ENCODE measurements around the gene PLPP3. TPM values are rescaled to one million over a fixed set of nuclear protein-coding genes. Genes with fewer than 3 reads are reported as not detected.
A peak's percentile ranks its signal among the peaks of the same experiment; 100 is the strongest.

Gene PLPP3
- total RNA-seq, 1 donor from 2014 or later: 33.5 TPM

DNA sequence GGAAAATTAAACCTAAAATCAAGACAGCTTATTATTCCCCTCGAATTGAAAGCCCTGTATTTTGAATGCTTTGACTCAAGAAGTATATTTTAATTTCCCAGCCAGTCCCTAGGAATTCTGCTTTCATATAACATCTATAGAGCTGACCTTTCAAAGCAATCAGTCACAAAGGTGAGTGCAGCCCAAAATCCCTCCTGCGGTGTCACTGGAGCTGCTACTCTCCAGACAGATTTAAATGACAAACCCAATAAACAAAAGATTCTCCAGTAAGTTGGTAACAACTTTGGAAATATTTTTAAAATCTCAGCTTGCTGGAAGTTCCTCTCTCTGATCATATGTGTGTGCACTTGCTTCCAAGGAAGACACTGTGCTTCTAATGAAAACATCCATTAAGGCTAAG lies 14.7 kb downstream of the PLPP3 start:
- DNase-seq (ENCODE audit: low spot score): no peak
- Mint-ChIP-seq H3K36me3 (ENCODE audit: low read depth, unreplicated experiment) (peaks cover 3% of the 10 kb centered on the region), H3K9me3 (ENCODE audit: unreplicated experiment) (no peaks in the 10 kb centered on the region), H3K4me1 (ENCODE audit: unreplicated experiment) (peaks cover 35% of the 10 kb centered on the region), H3K4me3 (ENCODE audit: unreplicated experiment) (no peak overlapping the region), H3K27me3 (ENCODE audit: unreplicated experiment) (peaks cover 4% of the 10 kb centered on the region), H3K27ac (ENCODE audit: unreplicated experiment) (peak overlapping the region; percentile 40)
- no peak for TF ChIP-seq CTCF (IDR thresholded peaks at IDR 0.05; ENCODE audit: unreplicated experiment)

DNA sequence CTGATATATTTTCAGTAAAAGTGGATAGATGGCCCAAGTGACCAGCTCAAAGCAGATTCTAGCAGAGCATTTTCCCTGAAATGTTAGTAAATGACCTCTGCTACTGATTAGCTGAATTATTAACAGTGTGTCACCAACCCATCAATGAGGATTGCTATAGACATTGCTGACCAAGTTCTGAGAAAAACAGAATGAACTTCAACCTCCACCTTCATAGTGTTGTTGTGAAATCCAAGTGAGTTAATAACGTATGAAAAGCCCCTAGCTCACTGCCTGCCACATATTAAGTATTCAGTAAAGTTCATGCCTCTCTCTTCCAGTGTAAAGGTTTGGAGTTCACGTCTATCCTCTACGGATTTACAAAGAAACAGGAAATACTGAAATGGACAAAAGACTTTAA lies 15.8 kb downstream of the PLPP3 start:
- Mint-ChIP-seq H3K27me3 (ENCODE audit: unreplicated experiment) (no peaks in the 10 kb centered on the region), H3K9me3 (ENCODE audit: unreplicated experiment) (no peaks in the 10 kb centered on the region), H3K4me1 (ENCODE audit: unreplicated experiment) (peaks cover 35% of the 10 kb centered on the region), H3K4me3 (ENCODE audit: unreplicated experiment) (no peak overlapping the region), H3K27ac (ENCODE audit: unreplicated experiment) (no peak overlapping the region), H3K36me3 (ENCODE audit: low read depth, unreplicated experiment) (no peaks in the 10 kb centered on the region)
- no peak for TF ChIP-seq CTCF (IDR thresholded peaks at IDR 0.05; ENCODE audit: unreplicated experiment)
- DNase-seq (ENCODE audit: low spot score): no peak

GRCh38 chr1:56562891-56563452 lies 16.4 kb downstream of the PLPP3 start:
- no peak overlapping the region for H3K27ac Mint-ChIP-seq (ENCODE audit: unreplicated experiment)

DNA sequence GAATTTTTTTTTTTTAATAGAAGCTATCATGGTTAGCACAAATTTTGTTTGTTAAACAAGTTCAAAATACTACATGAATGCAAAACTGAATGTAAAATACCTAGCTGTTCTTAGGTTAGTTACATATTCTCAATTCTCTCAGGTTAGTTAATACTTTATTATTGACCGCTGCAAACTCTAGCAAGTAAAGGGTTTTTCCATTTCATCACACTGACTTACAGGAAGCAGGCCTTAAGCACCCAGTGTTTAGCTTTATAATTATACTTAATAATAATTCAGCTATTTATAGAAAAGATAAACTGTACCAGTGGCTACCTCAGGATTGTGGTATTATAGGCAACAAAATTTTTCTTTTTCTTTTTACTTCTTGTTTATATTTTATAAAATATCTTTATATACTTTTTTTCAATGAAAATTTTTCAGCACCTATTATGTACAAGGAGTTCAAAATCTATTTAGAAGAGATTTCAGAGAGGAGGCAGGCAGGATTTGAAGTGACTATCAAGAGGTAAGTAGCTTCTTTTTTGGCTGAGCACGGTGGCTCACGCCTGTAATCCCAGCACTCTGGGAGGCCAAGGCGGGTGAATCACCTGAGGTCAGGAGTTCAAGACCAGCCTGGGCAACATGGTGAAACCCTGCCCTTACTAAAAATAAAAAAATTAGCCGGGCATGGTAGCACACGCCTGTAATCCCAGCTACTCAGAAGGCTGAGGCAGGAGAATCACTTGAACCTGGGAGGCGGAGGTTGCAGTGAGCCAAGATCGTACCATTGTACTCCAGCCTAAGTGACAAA lies 17.9 kb downstream of the PLPP3 start:
- DNase-seq (ENCODE audit: low spot score): no peak
- no peaks in the 10 kb centered on the region for H3K27me3 Mint-ChIP-seq (ENCODE audit: unreplicated experiment)
- peaks cover 35% of the 10 kb centered on the region for H3K4me1 Mint-ChIP-seq (ENCODE audit: unreplicated experiment)
- H3K4me3 Mint-ChIP-seq (ENCODE audit: unreplicated experiment): no peak overlapping the region
- H3K27ac Mint-ChIP-seq (ENCODE audit: unreplicated experiment): no peak overlapping the region
- no peaks in the 10 kb centered on the region for H3K36me3 Mint-ChIP-seq (ENCODE audit: low read depth, unreplicated experiment)
- H3K9me3 Mint-ChIP-seq (ENCODE audit: unreplicated experiment): no peaks in the 10 kb centered on the region
- TF ChIP-seq CTCF (IDR thresholded peaks at IDR 0.05; ENCODE audit: unreplicated experiment): no peak

More at GRCh38 chr1:56562891-56563452, 16.4 kb downstream of the PLPP3 start:
- TF ChIP-seq CTCF (IDR thresholded peaks at IDR 0.05; ENCODE audit: unreplicated experiment): no peak
- Mint-ChIP-seq H3K4me3 (ENCODE audit: unreplicated experiment) (no peak overlapping the region), H3K4me1 (ENCODE audit: unreplicated experiment) (peaks cover 35% of the 10 kb centered on the region), H3K36me3 (ENCODE audit: low read depth, unreplicated experiment) (no peaks in the 10 kb centered on the region), H3K9me3 (ENCODE audit: unreplicated experiment) (no peaks in the 10 kb centered on the region), H3K27me3 (ENCODE audit: unreplicated experiment) (no peaks in the 10 kb centered on the region)
- DNase-seq (ENCODE audit: low spot score): no peak

DNA sequence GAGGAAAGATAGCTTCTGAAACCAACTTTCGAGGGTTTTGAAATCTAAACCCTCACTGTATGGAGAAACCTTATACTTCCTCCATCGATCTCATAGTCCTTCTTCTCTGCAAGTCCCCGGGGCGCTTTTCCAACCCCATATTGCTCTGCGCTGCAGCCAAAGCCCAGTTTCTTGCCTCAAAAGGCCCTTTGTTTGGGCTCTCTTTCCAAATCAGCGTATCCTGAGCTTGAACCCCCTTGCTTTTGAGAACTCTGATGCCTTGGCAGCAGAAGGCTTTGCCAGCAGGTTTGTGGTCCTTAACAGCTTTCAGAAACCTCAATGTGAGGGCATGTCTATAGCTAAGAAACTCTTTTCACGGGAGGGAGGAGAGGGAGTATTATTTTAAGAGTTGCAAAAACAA lies 21.6 kb downstream of the PLPP3 start:
- H3K27me3 Mint-ChIP-seq (ENCODE audit: unreplicated experiment): no peaks in the 10 kb centered on the region
- peaks cover 10% of the 10 kb centered on the region for H3K4me1 Mint-ChIP-seq (ENCODE audit: unreplicated experiment)
- H3K9me3 Mint-ChIP-seq (ENCODE audit: unreplicated experiment): no peaks in the 10 kb centered on the region
- no peak for TF ChIP-seq CTCF (IDR thresholded peaks at IDR 0.05; ENCODE audit: unreplicated experiment)
- no peak for DNase-seq (ENCODE audit: low spot score)
- H3K36me3 Mint-ChIP-seq (ENCODE audit: low read depth, unreplicated experiment): no peaks in the 10 kb centered on the region
- H3K4me3 Mint-ChIP-seq (ENCODE audit: unreplicated experiment): no peak overlapping the region
- no peak overlapping the region for H3K27ac Mint-ChIP-seq (ENCODE audit: unreplicated experiment)

Measured in endothelial cell (in vitro differentiated cells).